GM12865 (cell line): Measurements from ENCODE around the gene ICAM4.

Experiments
- DNase-seq: peaks from one replicate; pipeline ENCODE4 v3.0.0; 2010; ENCODE audit warnings: low read depth
- H3K4me3 ChIP-seq: 2 replicates; pipeline ENCODE4 v1.5.1; 2011; ENCODE audit warnings: mild to moderate bottlenecking, low read depth, low read length, control low read depth
- CTCF ChIP-seq: IDR thresholded peaks from 2 replicates; pipeline ENCODE4 v1.5.1; 2011; ENCODE audit warnings: low read length, control low read depth, low read depth, inconsistent platforms; ENCODE audit not compliant: insufficient read depth; ENCODE audit errors: missing control alignments

Gene ICAM4

GRCh38 chr19:10246511-10246910 is 40.2 kb upstream of the ICAM4 start:
- no peak for DNase-seq
- H3K4me3 ChIP-seq = no peak overlapping the region
- TF ChIP-seq CTCF = no peak

- peak; percentile 98 for DNase-seq
- TF ChIP-seq CTCF = no peak
Observed at GRCh38 chr19:10251792-10252694, 34.7 kb upstream of the ICAM4 start, which contains the start of gene MRPL4. MRPL4 (plus strand) TSS chr19:10252214; CDS start chr19:10252254, 40 bp downstream.

GRCh38 chr19:10252707-10253106 is 34.0 kb upstream of the ICAM4 start:
- peak overlapping the region; percentile 83 for H3K4me3 ChIP-seq
- no peak for DNase-seq
- TF ChIP-seq CTCF = no peak

More at GRCh38 chr19:10251792-10252694, 34.7 kb upstream of the ICAM4 start, which contains the start of gene MRPL4:
- H3K4me3 ChIP-seq = peak within 1 kb of the TSS; percentile 83

- no peak overlapping the region for H3K4me3 ChIP-seq
- TF ChIP-seq CTCF = no peak
- DNase-seq = no peak
Observed at GRCh38 chr19:10254244-10254643, 32.5 kb upstream of the ICAM4 start.

GRCh38 chr19:10255358-10255757 is 31.4 kb upstream of the ICAM4 start:
- TF ChIP-seq CTCF = no peak

GRCh38 chr19:10256551-10256950 is 30.2 kb upstream of the ICAM4 start:
- no peak overlapping the region for H3K4me3 ChIP-seq
- TF ChIP-seq CTCF = no peak

More at GRCh38 chr19:10255358-10255757, 31.4 kb upstream of the ICAM4 start:
- DNase-seq = no peak
- no peak overlapping the region for H3K4me3 ChIP-seq

GRCh38 chr19:10256970-10257615 is 29.7 kb upstream of the ICAM4 start:
- DNase-seq = no peak
- TF ChIP-seq CTCF = no peak
- H3K4me3 ChIP-seq = no peak overlapping the region

More at GRCh38 chr19:10256551-10256950, 30.2 kb upstream of the ICAM4 start:
- no peak for DNase-seq
